ENCODE data around the gene CDK5RAP1. TPM values are rescaled to one million over a fixed set of nuclear protein-coding genes. Genes with fewer than 3 reads are reported as not detected.

CDK5RAP1 gene
- total RNA-seq, 1 experiment from 2014 or later, result 53.4 TPM

GRCh38 chr20:33388268-33388667 lies 13.1 kb downstream of the CDK5RAP1 start:
- no peak overlapping the region for H3K4me2 ChIP-seq (ENCODE audit: low read length)
- DNase-seq, result no peak
- H3K9me2 ChIP-seq (replicated peaks; ENCODE audit: low read length), result no peaks in the 10 kb centered on the region
- ChIA-PET POLR2A (ENCODE audit: unreplicated experiment) (interaction anchor here (0.6 kb wide), 1 partner anchor 8 kb away, joined by 4 read pairs; no protein-coding TSS in a partner anchor), CTCF (no interaction called here)
- H3K27me3 ChIP-seq (ENCODE audit: low read length), result no peaks in the 10 kb centered on the region
- no peaks in the 10 kb centered on the region for H3K79me2 ChIP-seq (ENCODE audit: low read length)
- no peak overlapping the region for H3K27ac ChIP-seq (ENCODE audit: low read length)
- BruUV-seq (replicated peaks), result no TSS peak
- no peak for ATAC-seq
- no peaks in the 10 kb centered on the region for H4K20me1 ChIP-seq (ENCODE audit: low read length)
- intact Hi-C loops (cut with micrococcal nuclease), result no loop called here
- no peaks in the 10 kb centered on the region for H3K4me1 ChIP-seq (ENCODE audit: insufficient read depth, low read length)
- H3K36me3 ChIP-seq (ENCODE audit: low read depth, low read length), result peaks cover 33% of the 10 kb centered on the region
- H2AFZ ChIP-seq (ENCODE audit: low read length), result no peak overlapping the region
- H3F3A ChIP-seq (ENCODE audit: low read length, unreplicated experiment), result no peaks in the 10 kb centered on the region
- TF ChIP-seq, protein P1, sequence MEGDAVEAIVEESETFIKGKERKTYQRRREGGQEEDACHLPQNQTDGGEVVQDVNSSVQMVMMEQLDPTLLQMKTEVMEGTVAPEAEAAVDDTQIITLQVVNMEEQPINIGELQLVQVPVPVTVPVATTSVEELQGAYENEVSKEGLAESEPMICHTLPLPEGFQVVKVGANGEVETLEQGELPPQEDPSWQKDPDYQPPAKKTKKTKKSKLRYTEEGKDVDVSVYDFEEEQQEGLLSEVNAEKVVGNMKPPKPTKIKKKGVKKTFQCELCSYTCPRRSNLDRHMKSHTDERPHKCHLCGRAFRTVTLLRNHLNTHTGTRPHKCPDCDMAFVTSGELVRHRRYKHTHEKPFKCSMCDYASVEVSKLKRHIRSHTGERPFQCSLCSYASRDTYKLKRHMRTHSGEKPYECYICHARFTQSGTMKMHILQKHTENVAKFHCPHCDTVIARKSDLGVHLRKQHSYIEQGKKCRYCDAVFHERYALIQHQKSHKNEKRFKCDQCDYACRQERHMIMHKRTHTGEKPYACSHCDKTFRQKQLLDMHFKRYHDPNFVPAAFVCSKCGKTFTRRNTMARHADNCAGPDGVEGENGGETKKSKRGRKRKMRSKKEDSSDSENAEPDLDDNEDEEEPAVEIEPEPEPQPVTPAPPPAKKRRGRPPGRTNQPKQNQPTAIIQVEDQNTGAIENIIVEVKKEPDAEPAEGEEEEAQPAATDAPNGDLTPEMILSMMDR (conservative IDR thresholded peaks at IDR 0.05; ENCODE audit: low read depth, low read length), result no peak
- no peak for TF ChIP-seq EZH2 (IDR thresholded peaks at IDR 0.05; ENCODE audit: low read length, unreplicated experiment)
- TF ChIP-seq EZH2phosphoT487 (IDR thresholded peaks at IDR 0.05; ENCODE audit: borderline replicate concordance, low read length), result no peak
- H3K4me3 ChIP-seq (ENCODE audit: low read length), result no peak overlapping the region
- H3K9ac ChIP-seq (ENCODE audit: low read length), result no peak overlapping the region
- H3K9me3 ChIP-seq (ENCODE audit: low read length), result no peaks in the 10 kb centered on the region

DNA sequence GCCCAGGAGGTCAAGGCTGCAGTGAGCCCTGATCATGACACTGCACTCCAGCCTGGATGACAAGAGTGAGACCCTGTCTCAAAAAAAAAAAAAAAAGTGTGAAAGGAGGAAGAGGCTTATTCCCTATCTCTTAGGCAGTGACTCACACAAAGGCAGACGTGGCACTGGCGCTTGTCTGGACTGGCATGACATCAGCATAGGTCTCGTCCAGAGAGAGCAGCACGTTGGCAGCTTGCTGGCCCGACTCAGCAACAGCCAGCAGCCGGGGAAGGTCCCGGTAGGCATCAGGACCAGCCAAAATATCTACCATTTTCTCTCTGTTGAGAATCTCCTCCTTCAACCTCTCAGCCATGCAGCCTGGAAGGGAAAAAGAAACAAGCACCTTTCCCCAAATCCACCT lies 14.1 kb downstream of the CDK5RAP1 start:
- ChIA-PET POLR2A (ENCODE audit: unreplicated experiment) (interaction anchor here (0.5 kb wide), 1 partner anchor 13 kb away, joined by 6 read pairs; no protein-coding TSS in a partner anchor), CTCF (no interaction called here)
- no peaks in the 10 kb centered on the region for H3K9me3 ChIP-seq (ENCODE audit: low read length)
- no peaks in the 10 kb centered on the region for H3K79me2 ChIP-seq (ENCODE audit: low read length)
- no peaks in the 10 kb centered on the region for H3K9me2 ChIP-seq (replicated peaks; ENCODE audit: low read length)
- no TSS peak for BruUV-seq (replicated peaks)
- no peak for TF ChIP-seq EZH2 (IDR thresholded peaks at IDR 0.05; ENCODE audit: low read length, unreplicated experiment)
- TF ChIP-seq, protein P1 (conservative IDR thresholded peaks at IDR 0.05; ENCODE audit: low read depth, low read length), result no peak
- no peak for TF ChIP-seq EZH2phosphoT487 (IDR thresholded peaks at IDR 0.05; ENCODE audit: borderline replicate concordance, low read length)
- H3K4me1 ChIP-seq (ENCODE audit: insufficient read depth, low read length), result no peaks in the 10 kb centered on the region
- no peak overlapping the region for H3K4me3 ChIP-seq (ENCODE audit: low read length)
- no peak overlapping the region for H3K27ac ChIP-seq (ENCODE audit: low read length)
- no peaks in the 10 kb centered on the region for H3F3A ChIP-seq (ENCODE audit: low read length, unreplicated experiment)
- peaks cover 26% of the 10 kb centered on the region for H3K36me3 ChIP-seq (ENCODE audit: low read depth, low read length)
- intact Hi-C loops (cut with micrococcal nuclease), result no loop called here
- no peak overlapping the region for H3K4me2 ChIP-seq (ENCODE audit: low read length)
- no peak overlapping the region for H2AFZ ChIP-seq (ENCODE audit: low read length)
- H4K20me1 ChIP-seq (ENCODE audit: low read length), result no peaks in the 10 kb centered on the region
- DNase-seq, result no peak
- H3K27me3 ChIP-seq (ENCODE audit: low read length), result no peaks in the 10 kb centered on the region
- ATAC-seq, result peak; percentile 73
- H3K9ac ChIP-seq (ENCODE audit: low read length), result no peak overlapping the region

- Histone ChIP-seq H3K4me3 (ENCODE audit: low read length) (no peak overlapping the region), H2AFZ (ENCODE audit: low read length) (no peak overlapping the region), H4K20me1 (ENCODE audit: low read length) (no peaks in the 10 kb centered on the region), H3K9me3 (ENCODE audit: low read length) (no peaks in the 10 kb centered on the region), H3K4me1 (ENCODE audit: insufficient read depth, low read length) (no peaks in the 10 kb centered on the region), H3K79me2 (ENCODE audit: low read length) (no peaks in the 10 kb centered on the region), H3K36me3 (ENCODE audit: low read depth, low read length) (peaks cover 29% of the 10 kb centered on the region), H3K9me2 (replicated peaks; ENCODE audit: low read length) (no peaks in the 10 kb centered on the region), H3K27ac (ENCODE audit: low read length) (no peak overlapping the region), H3K9ac (ENCODE audit: low read length) (no peak overlapping the region), H3F3A (ENCODE audit: low read length, unreplicated experiment) (no peaks in the 10 kb centered on the region), H3K27me3 (ENCODE audit: low read length) (no peaks in the 10 kb centered on the region), H3K4me2 (ENCODE audit: low read length) (no peak overlapping the region)
- TF ChIP-seq EZH2 (IDR thresholded peaks at IDR 0.05; ENCODE audit: low read length, unreplicated experiment), result no peak
- TF ChIP-seq, protein P1 (conservative IDR thresholded peaks at IDR 0.05; ENCODE audit: low read depth, low read length), result no peak
- TF ChIP-seq EZH2phosphoT487 (IDR thresholded peaks at IDR 0.05; ENCODE audit: borderline replicate concordance, low read length), result no peak
- peak; percentile 67 for ATAC-seq
- DNase-seq, result no peak
- CTCF ChIA-PET, result no interaction called here
- BruUV-seq (replicated peaks), result no TSS peak
- intact Hi-C loops (cut with micrococcal nuclease), result no loop called here
- POLR2A ChIA-PET (ENCODE audit: unreplicated experiment), result interaction anchor here (0.7 kb wide), 1 partner anchor 1840 kb away, joined by 3 read pairs; a partner anchor contains a TSS
These were observed 14.6 kb downstream of the CDK5RAP1 start for GRCh38 chr20:33386673-33387072.

All from PC-3 (cell line).